NCI-H146 (cell line): ENCODE results near the gene ARID5B.
"Not testable (repeated sequence)": the region's sequence is repeated elsewhere in the genome, so short reads cannot be mapped to it uniquely, and the experiment has no call there.

ENCODE experiments used
- DNase-seq: peaks from one replicate; lab custom pipeline; 2025; lab: John Stamatoyannopoulos, UW

Gene ARID5B

GRCh38 chr10:62016623-62017490, 115.4 kb downstream of the ARID5B start:
- no peak for DNase-seq

- no peak for DNase-seq
Measured at GRCh38 chr10:62017491-62017870, 116.0 kb downstream of the ARID5B start.

GRCh38 chr10:62018131-62018911, 116.8 kb downstream of the ARID5B start:
- peak; percentile 65 for DNase-seq

- DNase-seq, result peak; percentile 17
Measured at GRCh38 chr10:62019013-62019684, 117.7 kb downstream of the ARID5B start.

- no peak for DNase-seq
Measured at GRCh38 chr10:62019685-62020359, 118.3 kb downstream of the ARID5B start.

GRCh38 chr10:62021128-62021665, 119.7 kb downstream of the ARID5B start:
- DNase-seq, result no peak

GRCh38 chr10:62021978-62022802, 120.7 kb downstream of the ARID5B start:
- no peak for DNase-seq

GRCh38 chr10:62022830-62023229, 121.3 kb downstream of the ARID5B start:
- no peak for DNase-seq

- no peak for DNase-seq
Measured at GRCh38 chr10:62023329-62023728, 121.8 kb downstream of the ARID5B start.

GRCh38 chr10:62024026-62024701, 122.7 kb downstream of the ARID5B start:
- no peak for DNase-seq

GRCh38 chr10:62025134-62025794, 123.8 kb downstream of the ARID5B start:
- DNase-seq, result no peak

- no peak for DNase-seq
Measured at GRCh38 chr10:62025901-62026879, 124.7 kb downstream of the ARID5B start.

- no peak for DNase-seq
Measured at GRCh38 chr10:62027841-62028501, 126.5 kb downstream of the ARID5B start.

- not testable (repeated sequence) for DNase-seq
Measured at GRCh38 chr10:62028502-62028842, 127.0 kb downstream of the ARID5B start.

- DNase-seq, result no peak
Measured at GRCh38 chr10:62029401-62029800, 127.9 kb downstream of the ARID5B start.

GRCh38 chr10:62031507-62031906, 130.0 kb downstream of the ARID5B start:
- DNase-seq, result no peak

- DNase-seq, result no peak
Measured at GRCh38 chr10:62033125-62033524, 131.6 kb downstream of the ARID5B start.

GRCh38 chr10:62034096-62034640, 132.7 kb downstream of the ARID5B start:
- no peak for DNase-seq
